Activated gamma-delta T cell treated with anti-CD3 and anti-CD28 coated beads, Interleukin-2, amount 50 U/mL, for 16 hours (primary cell): ENCODE data around the gene PADI4.
"Not testable (repeated sequence)": the region's sequence is repeated elsewhere in the genome, so short reads cannot be mapped to it uniquely, and the experiment has no call there.

Experiments used
- DNase-seq: peaks from one replicate; pipeline ENCODE4 v3.0.0-alpha.2; 2020; ENCODE audit warnings: low read depth

The PADI4 gene

DNA sequence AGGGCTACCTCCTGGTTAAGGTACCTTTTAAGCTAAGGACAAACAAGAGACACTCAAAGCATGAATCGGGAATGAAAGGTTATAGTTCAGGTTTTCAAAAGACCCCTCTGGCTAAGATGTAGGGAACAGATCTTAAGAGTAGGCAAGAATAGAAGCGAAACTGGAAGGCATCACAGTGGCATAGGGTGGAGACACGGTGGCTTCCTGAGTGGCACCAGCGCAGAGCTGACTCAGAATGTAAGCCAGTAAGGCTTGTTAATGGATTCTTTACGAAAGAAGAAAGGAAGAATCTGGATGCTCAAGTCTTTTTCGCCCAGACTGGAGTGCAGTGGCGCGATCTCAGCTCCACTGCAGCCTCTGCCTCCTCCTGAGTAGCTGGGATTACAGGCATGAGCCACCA, 85.2 kb downstream of the PADI4 start:
- DNase-seq = no peak

DNA sequence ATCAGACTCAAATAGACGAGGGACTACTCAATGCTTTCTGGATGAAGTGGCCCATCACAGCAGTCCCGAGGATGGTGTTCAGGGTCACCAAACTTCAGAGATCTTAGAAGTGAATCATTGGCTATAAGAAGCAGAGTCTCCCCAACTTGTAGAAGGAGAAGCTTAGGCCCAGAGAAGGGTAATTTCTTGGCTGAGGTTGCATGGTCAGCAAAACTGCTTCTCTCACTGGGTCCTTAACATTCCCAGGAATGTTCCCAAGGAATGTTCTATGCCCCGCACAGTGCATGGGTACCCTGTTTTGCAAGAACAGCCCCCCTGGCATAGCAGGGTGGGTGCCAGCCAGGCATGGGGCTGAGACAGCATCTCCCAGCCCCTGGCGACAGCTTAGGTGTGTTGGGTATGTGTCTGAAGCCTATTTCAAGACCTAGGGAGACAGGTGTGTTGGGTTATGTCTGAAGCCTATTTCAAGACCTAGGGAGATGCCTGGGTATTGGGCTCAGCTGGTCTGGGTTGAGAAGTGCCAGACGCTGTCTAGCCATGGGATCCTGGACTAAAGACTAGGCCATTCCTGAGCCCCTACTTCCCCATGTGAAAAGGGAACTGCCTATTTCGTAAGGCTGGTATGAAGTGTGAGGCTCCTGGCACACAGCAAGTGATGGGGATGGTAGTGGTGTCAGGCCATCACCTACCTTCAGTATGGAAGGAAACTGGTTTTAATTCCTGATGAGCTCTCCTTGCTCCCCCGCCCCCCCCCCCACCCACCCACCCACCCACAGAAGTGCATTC, 90.1 kb downstream of the PADI4 start:
- no peak for DNase-seq

DNA sequence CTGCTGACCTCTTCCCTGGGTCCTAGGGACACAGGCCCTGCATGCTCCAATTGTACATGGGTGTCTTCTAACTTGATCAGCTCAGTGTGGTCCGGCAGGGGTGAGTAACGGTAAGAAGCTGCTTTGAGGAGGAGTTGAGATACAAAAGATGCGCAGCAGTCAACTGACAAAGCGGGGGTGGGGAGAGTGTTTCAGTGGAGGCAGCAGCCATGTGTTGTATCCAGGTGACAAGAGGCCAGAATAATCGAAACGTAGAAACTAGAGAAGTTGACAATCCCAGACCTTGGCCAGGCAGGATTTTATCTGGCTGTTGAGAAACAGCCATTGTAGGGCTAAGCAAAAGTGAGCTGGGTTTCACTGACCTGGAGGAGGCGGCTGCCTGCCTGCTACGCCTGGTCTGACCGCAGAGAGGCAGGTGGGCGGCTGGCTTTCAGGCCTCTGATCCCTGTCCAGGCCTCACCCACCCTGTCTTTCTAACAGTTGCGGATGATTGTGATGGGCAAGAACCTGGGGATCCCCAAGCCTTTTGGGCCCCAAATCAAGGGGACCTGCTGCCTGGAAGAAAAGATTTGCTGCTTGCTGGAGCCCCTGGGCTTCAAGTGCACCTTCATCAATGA, 92.8 kb downstream of the PADI4 start:
- no peak for DNase-seq

DNA sequence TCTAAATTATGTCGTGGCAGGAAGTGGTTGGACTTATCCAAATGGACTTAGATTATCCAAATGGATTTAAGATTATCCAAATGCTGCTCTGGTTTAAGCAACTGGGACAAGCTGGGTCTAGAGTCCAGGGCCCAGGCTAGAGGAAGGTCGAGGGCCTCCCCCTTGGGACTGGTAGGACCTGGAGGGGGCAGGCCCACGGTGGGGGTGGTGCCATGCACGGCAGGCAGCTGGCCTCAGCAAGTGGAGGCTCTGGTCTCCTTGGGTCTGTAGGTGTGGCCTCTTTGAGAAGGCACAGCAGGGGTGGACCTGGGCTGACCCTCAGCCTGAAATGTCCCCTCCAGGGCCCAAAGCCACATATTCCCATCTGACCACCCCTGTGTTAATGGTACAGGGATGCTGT, 93.8 kb downstream of the PADI4 start:
- no peak for DNase-seq

DNA sequence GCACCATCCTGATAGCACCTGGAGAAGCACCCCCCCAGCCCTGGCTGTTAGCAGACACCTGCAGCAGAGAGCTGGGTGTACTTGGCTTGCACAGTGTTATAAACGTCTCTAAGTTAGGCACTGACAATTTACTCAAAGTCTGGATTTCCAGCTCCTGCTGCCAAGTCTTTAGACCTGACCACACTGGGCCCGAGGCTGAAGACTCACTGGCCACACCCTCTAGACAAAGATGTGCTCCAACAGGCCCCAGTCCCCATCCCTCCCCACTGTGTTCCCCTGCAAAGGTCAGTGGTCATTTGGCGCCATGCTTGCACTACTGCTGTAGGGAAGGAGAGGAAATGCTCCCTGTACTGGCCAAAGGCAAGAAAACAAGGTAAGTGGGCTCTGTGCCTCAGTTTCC, 95.1 kb downstream of the PADI4 start:
- DNase-seq = no peak

DNA sequence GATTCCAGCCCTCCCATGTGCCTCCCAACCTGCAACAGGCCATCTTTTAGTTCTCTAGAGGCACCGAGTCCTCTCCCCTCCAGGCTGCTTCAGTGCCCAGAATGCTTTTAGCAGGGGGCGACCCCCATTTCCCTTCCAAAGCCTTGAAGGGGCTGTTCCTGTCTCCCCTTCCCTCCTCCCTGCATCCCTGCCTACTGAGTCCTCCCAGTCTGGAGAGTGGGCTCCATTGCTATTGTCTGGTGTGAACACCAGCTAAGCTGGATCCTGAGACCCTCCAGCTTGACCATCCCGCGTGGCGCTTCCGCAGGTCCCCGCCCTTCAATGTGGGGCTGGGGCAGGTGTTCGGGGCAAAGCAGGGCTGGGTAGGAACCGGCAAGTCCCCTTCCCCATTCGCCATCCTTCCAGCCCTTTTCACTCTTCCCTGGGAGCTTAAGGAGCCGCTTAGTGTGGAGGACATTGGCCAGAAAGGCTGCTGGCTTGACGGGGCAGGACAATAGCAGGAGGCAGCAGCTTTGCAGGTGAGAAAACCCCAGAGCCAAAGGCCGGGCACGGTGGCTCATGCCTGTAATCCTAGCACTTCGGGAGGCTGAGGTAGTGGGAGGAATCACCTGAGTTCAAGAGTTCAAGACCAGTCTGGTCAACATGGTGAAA, 96.2 kb downstream of the PADI4 start:
- DNase-seq = no peak

DNA sequence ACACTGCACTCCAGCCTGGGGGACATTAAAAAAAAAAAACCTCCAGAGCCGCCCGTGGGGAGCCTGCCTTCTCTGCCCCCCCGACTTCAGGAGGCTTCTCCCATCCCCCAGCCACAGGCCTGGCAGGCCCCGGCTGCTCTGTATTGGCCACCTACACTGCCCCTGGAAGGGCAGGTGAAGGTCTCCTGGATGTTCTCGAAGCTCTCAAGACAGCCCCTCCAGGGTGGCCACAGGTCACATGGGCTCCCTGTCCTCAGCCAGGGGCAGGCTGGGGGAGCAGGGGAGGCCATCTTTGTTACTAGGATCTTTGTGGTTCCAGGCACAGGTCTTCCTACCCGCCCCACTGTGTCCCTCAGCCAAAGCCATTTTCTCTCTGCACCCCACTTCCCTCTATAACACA, 96.8 kb downstream of the PADI4 start:
- DNase-seq = no peak

DNA sequence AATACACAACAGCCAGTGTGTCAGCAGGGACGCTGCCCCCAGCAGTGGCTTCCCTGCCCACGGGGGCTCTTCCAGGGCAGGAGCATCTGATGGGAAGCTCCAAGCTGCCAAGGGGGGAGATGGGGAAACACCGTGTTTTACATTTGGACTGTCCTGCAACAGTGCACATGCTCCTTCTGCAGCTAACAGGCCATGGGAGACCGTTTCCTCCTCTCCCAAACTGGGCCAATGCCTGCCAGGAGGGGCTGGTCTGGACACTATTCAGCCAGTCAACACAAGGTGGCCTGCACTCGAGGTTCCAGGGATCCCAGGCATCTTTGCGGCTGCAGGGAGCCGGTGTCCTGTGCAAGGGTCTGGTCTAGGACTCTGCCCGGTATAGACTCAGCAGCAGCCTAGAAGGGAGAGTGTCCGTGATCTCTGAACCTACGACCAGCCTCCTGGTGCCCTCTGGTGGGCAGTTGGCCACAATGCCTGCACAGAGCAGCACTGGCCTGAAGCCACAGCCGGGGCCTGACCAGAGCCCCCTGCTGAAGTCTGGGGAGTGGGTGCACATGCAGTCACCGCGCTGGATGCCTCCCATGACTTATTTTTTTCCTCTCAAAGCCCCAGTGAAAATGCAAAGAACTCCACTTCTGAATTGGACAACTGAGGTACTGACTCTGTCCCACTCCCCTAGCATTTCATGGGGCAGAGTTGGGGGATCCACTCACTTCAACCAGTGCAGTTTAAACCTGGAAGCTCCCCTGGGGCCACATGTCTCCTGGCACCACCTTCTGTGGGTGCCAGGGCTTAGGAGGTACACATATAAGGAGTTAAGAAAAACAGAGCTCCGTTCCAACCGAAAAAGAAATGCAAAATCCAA, 98.1 kb downstream of the PADI4 start:
- peak; percentile 9 for DNase-seq

DNA sequence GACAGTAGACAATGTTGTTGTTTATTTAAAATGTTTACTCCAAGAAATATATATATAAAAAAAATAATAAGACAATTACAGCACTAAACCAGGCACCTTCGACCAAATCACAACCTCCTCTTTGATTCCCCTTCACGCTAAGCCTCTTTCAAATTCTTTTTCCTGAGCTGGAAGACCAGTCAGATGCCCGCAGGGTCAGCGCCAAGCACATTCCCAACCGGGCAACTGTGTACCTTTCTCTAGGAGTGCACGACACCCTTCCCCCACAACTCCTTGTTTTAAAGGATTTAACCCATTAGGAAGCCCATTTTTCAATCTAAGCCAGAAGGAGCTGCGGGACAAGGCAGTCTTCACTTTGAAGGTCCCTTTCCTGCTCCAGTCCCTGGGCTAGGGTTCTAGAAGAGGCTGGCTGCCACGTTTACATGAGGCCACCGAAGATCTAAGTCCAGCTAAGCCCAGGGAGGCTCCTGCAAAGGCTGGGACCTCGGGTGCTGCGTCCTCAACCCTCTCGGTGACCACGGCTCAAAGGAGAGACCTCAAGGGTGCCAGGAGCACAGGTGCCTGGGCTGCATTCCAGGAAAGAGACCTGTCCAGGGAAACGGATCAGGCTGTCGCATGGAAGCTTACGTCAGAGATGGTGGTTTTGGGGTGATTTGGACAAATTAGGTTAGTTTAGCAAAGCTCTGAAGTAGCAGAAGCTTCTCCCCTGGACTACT, 98.9 kb downstream of the PADI4 start:
- not testable (repeated sequence) for DNase-seq

DNA sequence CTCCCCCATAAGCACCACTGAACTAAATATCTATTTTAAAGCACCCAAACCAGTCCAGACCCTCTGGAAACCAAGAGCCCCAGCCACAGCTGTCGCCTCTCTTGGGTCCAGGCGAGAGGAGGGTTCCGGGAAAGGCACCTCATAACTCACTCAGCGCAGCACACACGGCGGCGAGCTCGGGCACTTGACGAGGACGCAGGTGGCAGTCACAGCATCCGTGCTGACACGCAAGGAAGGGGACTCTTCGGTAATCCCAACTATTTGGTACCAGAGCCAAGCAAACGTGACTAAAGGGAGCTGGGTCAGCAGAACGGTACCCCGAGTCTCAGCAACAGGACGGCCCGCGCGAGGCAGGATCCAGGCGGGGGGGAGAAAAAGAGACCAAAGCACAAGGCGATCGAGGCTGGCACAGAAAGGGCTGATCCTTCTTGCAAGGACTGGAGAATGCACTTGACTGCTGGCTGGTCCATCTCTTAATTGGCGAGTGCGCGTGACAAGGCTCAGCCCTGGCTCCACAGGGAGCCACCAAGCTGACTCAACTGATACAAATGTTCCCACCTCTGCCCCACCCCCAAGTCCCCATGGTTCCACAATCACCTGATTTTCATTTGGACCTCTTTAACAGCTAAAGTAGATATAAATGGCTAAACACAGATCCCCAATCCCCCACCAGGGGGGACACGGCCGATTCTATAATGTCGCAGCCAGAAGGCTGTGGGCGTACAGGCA, 100.0 kb downstream of the PADI4 start:
- DNase-seq = not testable (repeated sequence)

DNA sequence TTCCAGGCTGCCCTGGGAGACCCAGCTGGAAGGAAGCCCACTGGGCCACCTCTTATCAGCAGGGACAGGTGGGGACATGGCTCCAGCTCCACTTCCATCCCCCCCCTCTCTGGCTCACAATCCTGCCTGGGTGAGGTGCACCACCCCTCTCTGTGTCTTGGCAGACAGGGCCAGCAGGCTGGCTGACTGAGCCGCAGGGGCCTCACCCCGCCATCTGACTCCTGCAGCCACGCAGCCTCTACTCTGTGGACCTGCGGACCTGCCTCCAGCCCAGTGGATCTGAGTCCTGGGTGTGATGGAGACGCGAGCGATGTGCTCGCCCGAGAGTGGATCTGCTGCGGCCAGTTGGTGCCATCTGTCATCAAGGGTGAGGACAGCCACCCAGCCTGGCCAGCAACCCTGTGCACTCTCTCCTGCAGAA, 101.4 kb downstream of the PADI4 start:
- DNase-seq = no peak

DNA sequence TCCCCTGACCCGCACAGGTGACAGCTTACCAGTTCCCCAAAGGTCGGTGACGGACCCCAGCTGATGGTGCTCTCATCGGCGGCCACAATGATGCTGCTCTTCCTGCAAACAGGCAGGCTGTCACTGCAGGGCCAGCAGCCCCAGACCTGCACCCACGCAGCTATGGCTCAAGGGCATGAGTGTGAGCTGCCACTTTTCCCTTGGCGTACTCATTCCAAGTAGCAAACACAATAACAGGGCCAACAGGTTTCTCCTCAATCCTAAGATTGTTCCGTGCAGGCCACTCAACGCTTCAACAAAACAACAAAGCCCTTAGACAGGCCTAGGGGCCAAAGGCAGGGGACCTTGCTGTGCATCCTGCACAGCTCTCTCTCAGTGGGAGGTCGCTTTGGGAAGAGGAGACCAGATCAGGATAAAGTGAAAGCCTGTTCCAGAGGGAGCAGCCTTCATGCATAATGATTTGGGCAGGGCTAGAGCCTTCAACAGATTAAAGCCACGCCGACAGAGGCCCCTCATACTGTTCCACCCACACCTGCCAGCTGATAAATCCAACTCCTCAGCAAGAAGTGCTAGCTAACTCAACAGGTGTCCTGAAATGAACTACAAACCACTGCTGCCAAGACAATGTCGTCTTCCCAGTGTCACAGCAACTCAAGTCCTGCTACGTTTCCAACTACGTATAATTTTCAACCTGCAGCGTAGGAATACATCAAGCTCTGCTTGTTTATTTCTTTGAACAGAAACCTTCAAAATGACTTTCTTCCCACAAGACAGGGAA, 104.3 kb downstream of the PADI4 start:
- no peak for DNase-seq
